ENCODE measurements around the gene PLPPR1. TPM values are rescaled to one million over a fixed set of nuclear protein-coding genes. Genes with fewer than 3 reads are reported as not detected.

The PLPPR1 gene
- total and polyA plus RNA-seq, 2 of the 4 experiments (the other 2 are of a cell fraction) = not detected

GRCh38 chr9:101333926-101334702, 305.6 kb downstream of the PLPPR1 start:
- Histone ChIP-seq H3K23ac (ENCODE audit: low read depth, low read length) (no peak overlapping the region), H2BK120ac (ENCODE audit: low read depth, low read length) (no peak overlapping the region), H2AK9ac (replicated peaks; ENCODE audit: low read depth, low read length, poor library complexity) (no peak overlapping the region), H2BK15ac (ENCODE audit: low read depth, low read length) (no peak overlapping the region), H4K8ac (ENCODE audit: low read depth in 2 of 2, low read length in 2 of 2) (no peak overlapping the region), H2AFZ (replicated peaks; ENCODE audit: low read length, poor library complexity) (peak overlapping the region; percentile 61), H3K9ac (ENCODE audit: low read depth, low read length) (no peak overlapping the region), H4K91ac (ENCODE audit: insufficient read depth, low read depth, low read length) (no peak overlapping the region), H3K4me3 (ENCODE audit: insufficient read depth, low read depth, low read length) (no peak overlapping the region), H3K9me3 (ENCODE audit: control insufficient read depth, insufficient read depth, low read length) (no peaks in the 10 kb centered on the region), H3K36me3 (ENCODE audit: control insufficient read depth, insufficient read depth, low read length) (no peaks in the 10 kb centered on the region), H3K4ac (ENCODE audit: low read depth, low read length) (no peak overlapping the region), H3K79me1 (ENCODE audit: low read depth in 1 of 2, low read length in 2 of 2) (no peaks in the 10 kb centered on the region), H2BK20ac (ENCODE audit: low read depth, low read length) (no peak overlapping the region), H3K4me2 (ENCODE audit: low read depth, low read length) (no peak overlapping the region), H4K5ac (ENCODE audit: low read depth, low read length) (no peak overlapping the region), H3K14ac (replicated peaks; ENCODE audit: low read depth, low read length) (no peak overlapping the region), H3K18ac (ENCODE audit: low read depth, low read length) (no peak overlapping the region), H3K56ac (ENCODE audit: extremely low read depth, insufficient read depth, low read length) (no peak overlapping the region), H3K27me3 (ENCODE audit: control insufficient read depth, insufficient read depth, low read length) (no peaks in the 10 kb centered on the region; the same call in 1 of the 2 replicates), H4K20me1 (ENCODE audit: insufficient read depth, low read length) (no peaks in the 10 kb centered on the region), H2AK5ac (ENCODE audit: low read depth, low read length) (no peak overlapping the region), H3K27ac (ENCODE audit: insufficient read depth, low read length) (no peak overlapping the region), H2BK5ac (ENCODE audit: low read depth, low read length, poor library complexity, severe bottlenecking) (no peak overlapping the region), H3K9me1 (ENCODE audit: insufficient read depth, low read length) (no peaks in the 10 kb centered on the region), H3K4me1 (ENCODE audit: control insufficient read depth, insufficient read depth, low read length) (no peaks in the 10 kb centered on the region)
- DNase-seq = no peak
- dilution Hi-C loops (cut with HindIII; ENCODE audit: low sequenced_read_pairs, unreplicated experiment) (no loop called here), in situ Hi-C loops (cut with MboI; ENCODE audit: low sequenced_read_pairs) (no loop called here), intact Hi-C loops (cut with micrococcal nuclease) (no loop called here)
- BruUV-seq (replicated peaks) = no TSS peak
- WGBS, 2 experiments (ENCODE audit: extremely low coverage in 2 of 2, insufficient read length in 1 of 2) = 49% methylated on average over 7 of the region's 25 CpGs; no CpG with 5 or more reads in 1 of the 2 experiments
- ChIA-PET CTCF (no interaction called here), POLR2A (ENCODE audit: unreplicated experiment) (no interaction called here)
- ATAC-seq (ENCODE audit: low read depth) = peak; percentile 35; the same call in 1 of the 2 replicates
- TF ChIP-seq, protein P1, sequence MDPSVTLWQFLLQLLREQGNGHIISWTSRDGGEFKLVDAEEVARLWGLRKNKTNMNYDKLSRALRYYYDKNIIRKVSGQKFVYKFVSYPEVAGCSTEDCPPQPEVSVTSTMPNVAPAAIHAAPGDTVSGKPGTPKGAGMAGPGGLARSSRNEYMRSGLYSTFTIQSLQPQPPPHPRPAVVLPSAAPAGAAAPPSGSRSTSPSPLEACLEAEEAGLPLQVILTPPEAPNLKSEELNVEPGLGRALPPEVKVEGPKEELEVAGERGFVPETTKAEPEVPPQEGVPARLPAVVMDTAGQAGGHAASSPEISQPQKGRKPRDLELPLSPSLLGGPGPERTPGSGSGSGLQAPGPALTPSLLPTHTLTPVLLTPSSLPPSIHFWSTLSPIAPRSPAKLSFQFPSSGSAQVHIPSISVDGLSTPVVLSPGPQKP (IDR thresholded peaks at IDR 0.05; ENCODE audit: borderline replicate concordance, low read depth, low read length) = no peak
- TF ChIP-seq, protein P2, sequence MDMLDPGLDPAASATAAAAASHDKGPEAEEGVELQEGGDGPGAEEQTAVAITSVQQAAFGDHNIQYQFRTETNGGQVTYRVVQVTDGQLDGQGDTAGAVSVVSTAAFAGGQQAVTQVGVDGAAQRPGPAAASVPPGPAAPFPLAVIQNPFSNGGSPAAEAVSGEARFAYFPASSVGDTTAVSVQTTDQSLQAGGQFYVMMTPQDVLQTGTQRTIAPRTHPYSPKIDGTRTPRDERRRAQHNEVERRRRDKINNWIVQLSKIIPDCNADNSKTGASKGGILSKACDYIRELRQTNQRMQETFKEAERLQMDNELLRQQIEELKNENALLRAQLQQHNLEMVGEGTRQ (IDR thresholded peaks at IDR 0.05; ENCODE audit: low read depth, low read length) = no peak
- TF ChIP-seq RAD21 (IDR thresholded peaks at IDR 0.05; ENCODE audit: low read length) (no peak), RFX5 (IDR thresholded peaks at IDR 0.05; ENCODE audit: low read depth, low read length) (no peak), CTCF (conservative IDR thresholded peaks at IDR 0.05; ENCODE audit: low read depth, low read length) (no peak), SMC3 (IDR thresholded peaks at IDR 0.05; ENCODE audit: low read depth, low read length) (no peak), CHD1 (IDR thresholded peaks at IDR 0.05; ENCODE audit: low read depth, low read length) (no peak), MAFK (IDR thresholded peaks at IDR 0.05; ENCODE audit: low read depth, low read length) (no peak), BHLHE40 (IDR thresholded peaks at IDR 0.05; ENCODE audit: low read depth, low read length) (no peak), FOS (IDR thresholded peaks at IDR 0.05; ENCODE audit: low read depth, low read length) (no peak), CEBPB (IDR thresholded peaks at IDR 0.05; ENCODE audit: low read depth, low read length) (no peak), POLR2A (IDR thresholded peaks at IDR 0.05; ENCODE audit: low read depth, low read length) (no peak), NFE2L2 (IDR thresholded peaks at IDR 0.05; ENCODE audit: low read depth, low read length) (no peak), MXI1 (IDR thresholded peaks at IDR 0.05; ENCODE audit: borderline replicate concordance, low read depth, low read length) (no peak), MAZ (IDR thresholded peaks at IDR 0.05; ENCODE audit: borderline replicate concordance, low read depth, low read length) (no peak), RCOR1 (IDR thresholded peaks at IDR 0.05; ENCODE audit: insufficient replicate concordance, low read length) (no peak)
